GM21825 (cell line): ENCODE results near the gene ACTMAP.
A peak's percentile ranks its signal among the peaks of the same experiment; 100 is the strongest.
"Not testable (repeated sequence)": the region's sequence is repeated elsewhere in the genome, so short reads cannot be mapped to it uniquely, and the experiment has no call there.

Experiments
- ATAC-seq: cut with Tn5 transposase; IDR thresholded peaks from one replicate; pipeline ENCODE4 v1.9.1; 2021; ENCODE audit warnings: mild to moderate bottlenecking, moderate library complexity; ENCODE audit not compliant: unreplicated experiment

Gene ACTMAP, protein sequence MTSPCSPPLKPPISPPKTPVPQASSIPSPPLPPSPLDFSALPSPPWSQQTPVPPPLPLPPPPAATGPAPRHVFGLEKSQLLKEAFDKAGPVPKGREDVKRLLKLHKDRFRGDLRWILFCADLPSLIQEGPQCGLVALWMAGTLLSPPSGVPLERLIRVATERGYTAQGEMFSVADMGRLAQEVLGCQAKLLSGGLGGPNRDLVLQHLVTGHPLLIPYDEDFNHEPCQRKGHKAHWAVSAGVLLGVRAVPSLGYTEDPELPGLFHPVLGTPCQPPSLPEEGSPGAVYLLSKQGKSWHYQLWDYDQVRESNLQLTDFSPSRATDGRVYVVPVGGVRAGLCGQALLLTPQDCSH

DNA sequence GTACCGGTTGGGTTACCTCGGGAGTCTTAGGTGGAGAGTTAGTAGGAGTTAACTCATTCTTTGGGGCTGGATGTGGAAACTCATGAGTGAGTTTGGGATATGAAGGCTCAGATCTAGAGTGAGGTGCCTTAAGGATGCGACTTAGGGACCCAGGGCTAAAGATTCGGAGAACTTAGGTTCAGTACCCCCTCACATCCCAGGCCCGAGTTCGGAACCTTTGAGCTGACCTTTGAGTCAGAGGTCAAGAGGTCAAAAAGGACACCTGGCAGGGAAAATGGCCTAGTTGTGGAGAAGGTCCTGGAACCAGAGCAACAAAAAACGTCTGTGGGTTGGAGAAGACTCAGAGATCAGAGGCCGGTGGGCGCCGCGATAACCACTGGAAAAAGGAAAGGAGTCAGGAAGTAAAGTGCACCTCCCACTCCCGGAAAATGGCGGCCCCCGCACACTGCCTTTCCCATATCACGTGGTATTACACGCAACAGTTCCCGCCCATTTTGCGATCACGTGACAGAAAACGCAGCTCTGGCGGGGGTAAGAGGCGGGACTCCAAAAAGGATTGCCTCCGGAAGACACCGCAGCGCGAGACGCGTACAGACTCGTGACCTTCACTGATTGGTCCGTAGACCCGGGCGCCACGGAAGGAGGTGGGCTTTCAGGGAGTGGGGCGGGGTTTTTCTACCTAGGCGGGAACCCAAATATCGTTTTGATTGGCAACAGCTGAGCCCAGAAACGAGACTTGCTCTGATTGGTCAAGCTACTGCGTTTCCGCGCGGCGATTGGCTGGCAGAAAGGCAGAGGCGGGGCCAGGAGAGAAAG lies at the start of gene ACTMAP:
Gene ACTMAP, minus strand, starts transcription at position 420 of the 816 bp plus-strand sequence. CDS start 674 bp downstream, outside the sequence.
- peak; percentile 79 for ATAC-seq

DNA sequence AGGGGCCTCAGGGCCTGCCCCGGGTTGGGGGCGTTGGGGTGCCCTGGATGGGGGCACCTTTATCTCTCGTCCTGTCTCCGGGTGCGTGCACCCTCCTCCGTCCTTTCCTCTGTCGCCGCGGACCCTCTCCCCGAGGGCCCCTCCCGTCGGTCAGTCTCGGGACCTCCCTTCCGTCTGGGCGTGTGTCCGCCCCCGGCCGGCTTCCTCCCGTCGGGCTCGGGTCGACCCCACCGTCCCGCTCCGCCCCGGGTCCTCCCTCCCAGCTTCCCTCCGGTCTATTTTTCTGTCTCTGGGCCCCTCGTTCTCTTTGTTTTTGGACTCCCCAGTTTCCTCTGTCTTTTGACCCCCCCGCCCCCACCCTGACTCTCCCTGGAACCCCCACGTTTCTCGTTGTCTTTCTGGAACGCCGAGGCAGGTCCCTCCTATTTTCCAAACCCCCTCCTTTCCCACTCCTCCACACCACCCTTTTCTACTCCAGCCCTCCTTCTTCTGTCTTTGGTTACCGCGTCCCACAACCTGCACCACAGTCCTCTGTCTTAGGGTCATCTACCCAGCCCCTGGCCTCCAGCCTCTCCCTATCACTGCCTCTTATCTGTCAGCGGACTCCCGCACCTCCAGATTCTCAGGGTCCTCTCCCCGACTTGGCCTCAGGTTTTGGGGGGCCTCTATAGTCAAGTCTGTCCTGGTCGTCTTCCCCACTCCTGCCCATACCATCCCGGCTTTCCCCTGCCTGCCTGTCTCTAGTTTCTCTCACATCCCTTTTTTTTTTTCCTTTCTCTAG lies 49.5 kb upstream of the ACTMAP start:
- no peak for ATAC-seq

DNA sequence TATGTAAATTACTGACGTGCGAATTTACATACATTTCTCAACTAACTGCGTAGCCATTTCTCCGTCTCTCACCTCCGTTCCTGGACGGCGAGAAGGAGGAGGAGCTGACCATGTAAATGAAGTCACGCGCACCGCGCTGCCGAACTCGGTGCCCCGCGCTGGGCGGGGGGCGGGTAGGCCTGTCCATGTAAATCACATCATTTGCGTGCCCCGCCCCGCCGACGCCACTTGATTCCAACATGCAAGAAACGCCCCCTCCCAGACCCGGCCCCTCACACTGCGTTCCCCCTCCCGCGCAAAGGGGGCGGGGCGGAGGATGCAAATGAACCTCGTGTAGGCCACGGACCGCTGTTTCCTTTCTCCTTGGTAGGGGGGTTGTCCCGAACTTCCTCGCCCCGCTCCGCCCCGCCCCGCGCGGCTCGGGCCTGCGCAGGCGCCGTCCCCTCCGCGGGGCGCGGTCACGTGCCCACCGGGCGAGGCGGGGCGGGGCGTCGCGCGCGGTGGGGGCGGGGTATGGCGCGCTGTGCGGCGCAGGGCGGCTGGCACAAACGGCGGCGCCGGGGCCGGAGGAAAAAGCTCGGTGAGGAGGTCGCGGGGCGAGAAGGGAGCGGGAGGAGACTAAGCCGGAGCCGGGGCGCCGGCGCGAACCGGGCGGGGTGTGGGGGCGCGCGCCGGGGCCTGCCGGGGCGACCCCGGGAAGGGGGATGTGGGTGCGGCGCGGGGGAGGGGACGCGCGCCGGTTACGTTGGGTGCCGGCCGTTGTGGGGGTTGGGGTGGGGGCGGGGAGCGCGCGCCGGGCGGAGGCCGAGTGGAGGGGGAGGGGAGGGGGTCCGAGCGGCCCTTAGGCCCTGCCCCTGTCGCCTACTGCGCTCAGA lies 48.6 kb upstream of the ACTMAP start, which contains the start of gene EGLN2:
Gene EGLN2, plus strand, starts transcription at position 509 of the 875 bp plus-strand sequence. CDS start 1,382 bp downstream, outside the sequence.
- ATAC-seq: peak; percentile 65

DNA sequence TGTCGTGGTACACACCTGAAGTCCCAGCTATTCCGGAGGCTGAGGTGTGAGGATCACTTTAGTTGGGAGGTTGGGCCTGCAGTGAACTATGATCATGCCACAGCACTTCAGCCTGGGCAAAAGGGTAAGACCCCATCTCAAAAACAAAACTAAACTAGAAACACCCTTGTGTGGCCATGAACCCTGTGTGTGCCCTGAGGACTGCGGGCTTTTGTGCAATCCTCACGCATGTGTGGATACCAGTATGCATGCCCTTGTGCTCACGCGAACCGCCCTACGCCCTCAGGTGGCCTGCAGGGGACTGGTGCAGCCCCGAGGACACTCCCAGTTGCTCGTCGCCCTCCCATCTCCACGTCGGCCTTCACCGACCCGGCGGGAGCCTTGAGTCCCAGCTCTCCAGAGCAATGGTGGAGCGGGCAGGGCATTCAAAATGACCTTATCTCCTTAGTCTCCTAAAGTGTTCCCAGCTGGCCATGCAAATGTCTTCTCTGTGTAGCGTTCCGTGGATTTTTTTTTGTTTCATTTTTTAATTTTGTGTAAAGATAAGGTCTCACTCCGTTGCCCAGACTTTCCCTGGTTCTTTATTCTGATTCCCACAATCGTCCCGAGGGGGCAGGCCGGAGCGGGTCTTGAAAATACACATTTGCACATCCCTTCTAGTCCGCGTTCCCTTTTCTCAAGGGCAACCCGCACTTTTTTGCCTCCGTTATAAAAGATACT lies 47.8 kb upstream of the ACTMAP start:
- peak; percentile 29 for ATAC-seq

DNA sequence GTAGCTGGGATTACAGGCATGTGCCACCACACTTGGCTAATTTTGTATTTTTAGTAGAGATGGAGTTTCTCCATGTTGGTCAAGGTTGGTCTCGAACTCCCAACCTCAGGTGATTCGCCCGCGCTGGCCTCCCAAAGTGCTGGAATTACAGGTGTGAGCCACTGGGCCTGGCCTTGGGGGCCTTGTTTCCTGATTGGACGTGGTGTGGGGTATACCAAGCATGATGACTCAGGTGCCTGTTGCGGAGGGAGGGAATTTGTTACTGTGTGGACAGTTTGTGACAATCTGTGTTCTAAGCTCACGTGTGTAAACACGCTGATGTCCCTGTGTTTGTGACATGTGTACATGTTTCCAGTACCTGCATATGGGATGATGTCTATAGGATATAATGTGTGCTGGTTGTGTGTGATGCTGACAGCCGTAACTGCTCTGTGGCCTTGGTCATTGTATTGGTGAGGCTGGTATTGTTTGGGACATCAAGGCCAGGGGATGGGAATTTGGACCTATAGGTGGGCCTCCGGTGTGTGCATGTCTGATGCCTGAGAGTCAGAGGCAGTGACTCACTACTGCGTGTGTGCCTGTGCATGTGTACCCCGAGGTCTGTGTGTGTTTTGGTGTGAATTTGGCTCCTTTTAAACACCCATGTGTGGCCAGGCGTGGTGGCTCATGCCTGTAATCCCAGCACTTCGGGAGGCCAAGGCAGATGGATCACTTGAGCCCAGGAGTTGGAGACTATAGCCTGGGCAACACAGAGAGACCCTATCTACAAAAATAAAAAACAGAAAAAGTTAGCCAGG lies 47.1 kb upstream of the ACTMAP start:
- no peak for ATAC-seq

DNA sequence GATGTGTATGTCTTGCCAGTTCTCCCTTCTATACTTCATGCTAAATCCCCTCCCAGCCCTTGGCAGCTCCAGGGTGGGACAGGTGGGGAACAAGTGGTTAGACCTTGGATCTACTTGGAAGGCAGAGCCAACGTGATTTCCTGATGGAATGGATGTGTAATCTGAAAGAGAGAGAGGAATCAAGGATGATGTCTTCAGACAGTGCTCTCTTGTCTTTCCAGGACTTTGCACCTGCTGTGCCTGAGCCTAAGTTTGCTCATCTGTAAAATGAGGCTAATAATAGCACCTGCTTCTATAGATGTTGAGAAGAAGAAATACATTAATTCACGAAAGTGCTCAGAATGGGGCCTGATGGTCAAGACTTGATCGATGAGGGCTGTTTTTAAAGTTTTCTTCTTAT lies 41.7 kb upstream of the ACTMAP start:
- no peak for ATAC-seq

DNA sequence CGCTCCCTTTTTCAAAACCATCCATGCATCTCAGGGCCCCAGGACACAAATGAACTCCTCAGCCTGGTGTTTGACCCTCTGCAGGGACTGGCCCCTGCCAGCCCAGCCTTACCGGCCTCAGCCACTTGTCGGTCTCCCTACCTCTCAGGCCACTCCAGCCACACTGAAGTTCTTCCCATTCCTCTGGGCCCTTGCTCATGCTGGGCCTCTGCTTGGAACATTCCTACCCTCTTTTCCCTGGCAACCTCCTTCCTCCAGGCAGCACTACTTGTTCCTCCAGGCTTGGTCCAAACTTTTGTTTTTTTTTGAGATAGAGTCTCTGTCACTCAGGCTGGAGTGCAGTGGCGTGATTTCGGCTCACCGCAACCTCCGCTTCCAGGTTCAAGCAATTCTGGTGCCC lies 41.1 kb upstream of the ACTMAP start:
- no peak for ATAC-seq

DNA sequence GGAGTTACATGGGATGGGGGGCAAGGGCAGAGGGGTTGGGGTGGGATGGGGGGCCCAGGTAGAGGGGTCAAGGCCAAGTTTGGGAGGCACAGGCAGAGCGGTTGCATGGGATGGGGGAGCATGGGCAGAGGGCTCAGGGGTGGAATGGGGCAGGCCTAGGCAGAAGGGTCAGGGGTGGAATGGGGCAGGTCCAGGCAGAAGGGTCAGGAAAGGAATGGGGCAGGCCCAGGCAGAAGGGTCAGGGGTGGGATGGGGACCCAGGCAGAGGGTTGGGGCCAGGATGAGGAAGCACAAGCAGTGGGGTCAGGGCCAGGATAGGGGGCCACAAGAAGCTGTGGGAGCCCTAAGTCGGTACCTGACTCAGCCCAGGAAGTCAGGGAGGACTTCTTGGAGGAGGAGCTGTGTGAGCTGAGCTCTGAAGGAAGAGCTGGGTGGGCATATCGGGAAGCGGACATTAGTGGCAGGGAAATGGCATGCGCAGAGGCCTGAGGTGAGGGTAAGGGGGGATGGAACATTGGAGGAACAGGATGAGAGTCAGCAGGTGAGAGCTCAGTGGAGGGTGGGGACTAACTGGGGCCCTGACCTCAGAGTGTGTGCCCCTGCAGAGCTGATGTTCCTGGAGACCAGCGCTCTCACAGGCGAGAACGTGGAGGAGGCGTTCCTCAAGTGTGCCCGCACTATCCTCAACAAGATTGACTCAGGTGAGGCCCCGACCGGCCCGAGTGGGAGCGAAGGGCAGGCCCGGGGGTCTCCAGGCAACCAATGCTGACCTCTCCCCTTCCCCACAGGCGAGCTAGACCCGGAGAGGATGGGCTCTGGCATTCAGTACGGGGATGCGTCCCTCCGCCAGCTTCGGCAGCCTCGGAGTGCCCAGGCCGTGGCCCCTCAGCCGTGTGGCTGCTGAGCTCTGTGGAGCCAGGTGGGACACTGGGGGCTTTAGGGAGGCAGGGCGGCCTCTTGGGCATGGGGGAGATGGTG lies 36.1 kb upstream of the ACTMAP start:
- no peak for ATAC-seq

DNA sequence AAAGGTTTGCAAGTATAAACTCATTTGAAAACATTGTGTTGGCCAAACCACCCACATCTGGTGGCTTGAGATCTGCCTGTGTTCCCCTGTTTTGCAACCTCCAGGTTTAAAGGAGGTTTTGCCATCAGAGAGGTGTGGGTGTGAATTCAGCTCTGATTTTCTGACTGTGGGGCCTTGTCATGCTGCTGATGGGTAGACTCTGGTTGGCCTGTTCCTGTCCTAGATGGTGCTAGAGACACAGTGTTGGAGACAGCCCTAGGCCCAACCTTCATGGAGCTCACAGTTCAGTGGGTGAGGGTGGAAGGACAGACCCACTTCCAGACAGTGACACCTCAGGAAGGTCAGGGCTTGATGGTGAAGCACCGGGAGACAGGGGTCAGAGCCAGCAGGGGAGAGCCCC lies 35.2 kb upstream of the ACTMAP start:
- no peak for ATAC-seq

DNA sequence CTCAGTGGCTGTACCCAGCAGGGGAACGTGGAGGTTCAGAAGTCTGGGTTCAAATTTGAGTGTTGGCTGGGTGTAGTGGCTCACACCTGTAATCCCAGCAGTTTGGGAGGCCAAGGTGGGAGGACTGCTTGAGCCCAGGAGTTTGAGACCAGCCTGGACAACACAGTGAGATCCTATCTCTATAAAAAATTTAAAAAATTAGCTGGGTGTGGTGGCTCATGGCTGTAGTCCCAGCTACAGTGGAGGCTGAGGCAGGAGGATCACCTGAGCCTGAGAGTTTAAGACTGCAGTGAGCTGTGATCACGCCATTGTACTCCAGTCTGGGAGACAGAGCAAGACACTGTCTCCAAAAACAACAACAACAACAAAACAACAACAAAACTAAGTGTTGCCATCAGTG lies 33.9 kb upstream of the ACTMAP start:
- not testable (repeated sequence) for ATAC-seq

DNA sequence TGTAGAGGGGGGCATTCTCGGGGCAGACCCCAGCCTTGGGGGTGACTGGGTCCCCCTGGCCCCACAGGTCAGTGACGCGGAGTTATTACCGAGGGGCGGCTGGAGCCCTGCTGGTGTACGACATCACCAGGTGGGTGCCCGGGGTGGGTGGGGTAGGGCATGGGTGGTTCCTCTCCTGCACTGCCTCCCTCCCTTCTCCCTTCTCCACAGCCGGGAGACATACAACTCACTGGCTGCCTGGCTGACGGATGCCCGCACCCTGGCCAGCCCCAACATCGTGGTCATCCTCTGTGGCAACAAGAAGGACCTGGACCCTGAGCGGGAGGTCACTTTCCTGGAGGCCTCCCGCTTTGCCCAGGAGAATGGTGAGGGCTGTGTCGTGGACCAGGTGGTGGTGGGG lies 33.4 kb upstream of the ACTMAP start:
- ATAC-seq: no peak

DNA sequence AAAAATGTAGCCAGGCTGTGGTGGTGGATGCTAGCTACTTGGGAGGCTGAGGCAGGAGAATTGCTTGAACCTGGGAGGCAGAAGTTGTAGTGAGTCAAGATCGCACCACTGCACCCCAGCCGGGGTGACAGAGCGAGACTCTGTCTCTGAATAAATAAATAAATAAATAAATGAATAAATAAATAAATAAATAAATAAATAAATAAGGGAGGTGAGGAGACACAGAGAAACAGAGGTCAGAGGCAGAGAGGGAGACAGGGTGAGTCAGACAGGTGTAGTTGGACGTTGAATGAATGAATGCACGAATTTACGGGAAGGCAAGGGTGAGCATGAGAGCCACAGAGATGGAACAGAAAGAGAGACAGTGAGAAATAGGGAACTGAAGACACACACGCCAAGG lies 30.9 kb upstream of the ACTMAP start:
- ATAC-seq: no peak

DNA sequence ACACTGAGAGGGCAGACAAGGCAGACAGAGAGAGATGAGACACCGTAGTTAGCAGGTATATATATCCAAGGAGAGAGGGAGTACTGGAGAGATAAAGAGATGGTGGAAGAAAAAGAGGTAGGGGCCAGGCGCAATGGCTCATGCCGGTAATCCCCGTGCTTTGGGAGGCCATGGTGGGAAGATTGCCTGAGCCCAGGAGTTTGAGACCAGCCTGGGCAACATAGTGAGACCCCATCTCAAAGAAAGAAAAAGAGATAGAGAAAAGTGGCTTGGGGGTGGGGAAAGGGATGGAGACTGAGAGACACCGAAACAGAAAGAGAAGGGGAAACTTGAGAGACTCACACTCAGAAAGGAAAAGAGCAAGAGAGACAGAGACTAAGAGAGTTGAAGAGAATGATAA lies 30.3 kb upstream of the ACTMAP start:
- ATAC-seq: no peak

DNA sequence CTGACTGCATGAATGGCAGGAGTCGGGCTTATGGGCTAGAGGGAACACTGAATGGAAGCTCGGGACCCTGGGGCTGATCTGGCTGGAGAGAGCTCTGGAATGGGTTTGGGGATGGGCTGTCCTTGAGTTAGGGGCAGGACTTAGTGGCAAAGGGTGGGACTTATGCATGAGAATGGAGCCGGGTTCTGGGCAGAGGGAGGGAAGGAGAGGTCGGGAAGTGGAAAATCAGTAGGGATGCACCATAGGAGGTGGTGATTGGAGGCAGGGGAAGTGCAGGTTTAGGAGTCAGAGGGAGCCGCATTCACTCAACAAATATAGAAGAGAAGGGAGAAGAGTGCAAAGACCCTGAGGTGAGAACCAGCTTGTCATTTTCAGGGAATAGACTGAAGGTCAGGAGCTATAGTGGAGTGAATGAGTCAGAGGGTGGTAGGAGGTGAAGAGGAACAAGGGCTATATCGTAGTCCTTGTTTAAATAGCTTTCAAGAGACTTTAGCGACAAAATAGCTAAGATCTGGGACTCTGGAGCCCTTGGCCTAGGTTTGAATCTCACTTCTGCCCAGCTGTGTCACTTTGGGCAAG lies 28.5 kb upstream of the ACTMAP start:
- no peak for ATAC-seq

DNA sequence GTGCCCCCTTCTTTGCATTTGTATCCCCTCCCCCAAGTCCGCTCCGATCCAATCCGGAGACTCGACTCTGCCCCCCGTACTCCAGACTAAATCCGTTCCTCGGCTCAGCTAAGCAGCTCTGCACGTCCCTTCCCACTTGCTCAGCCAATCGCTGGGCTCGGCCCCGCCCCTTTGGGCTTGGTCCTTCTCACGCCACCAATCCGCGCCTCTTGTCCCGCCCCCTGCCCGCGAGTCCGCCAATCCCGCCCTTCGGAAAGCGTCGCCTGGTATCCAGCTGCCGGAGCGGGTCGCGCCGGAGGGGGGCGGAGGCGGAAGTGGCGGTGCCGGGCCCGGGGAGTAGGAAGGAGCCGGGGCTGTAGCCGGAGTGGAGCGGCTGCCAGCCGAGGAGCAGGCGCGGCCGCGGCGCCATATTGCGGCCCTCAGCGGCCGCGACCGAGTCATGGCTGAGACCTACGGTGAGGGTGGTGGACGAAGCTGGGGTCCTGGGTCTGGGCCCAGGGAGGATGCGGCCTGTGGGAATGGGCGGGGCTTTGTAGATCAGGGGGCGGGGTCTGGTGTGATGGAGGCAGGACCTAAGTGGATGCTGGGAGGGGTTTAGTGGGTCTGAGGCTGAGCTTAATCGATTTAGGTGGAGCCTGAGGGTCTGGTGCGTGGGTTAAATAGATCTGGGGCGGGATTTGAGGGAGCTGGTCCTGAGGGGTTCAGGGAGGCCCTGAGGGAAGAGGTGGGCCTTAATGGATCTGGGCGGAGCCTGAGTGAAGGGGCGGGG lies 27.8 kb upstream of the ACTMAP start, which contains the start of gene RAB4B:
Gene RAB4B, plus strand, starts transcription at position 311 of the 769 bp plus-strand sequence. Its CDS starts 129 bp downstream, at position 440.
- ATAC-seq: peak; percentile 55

DNA sequence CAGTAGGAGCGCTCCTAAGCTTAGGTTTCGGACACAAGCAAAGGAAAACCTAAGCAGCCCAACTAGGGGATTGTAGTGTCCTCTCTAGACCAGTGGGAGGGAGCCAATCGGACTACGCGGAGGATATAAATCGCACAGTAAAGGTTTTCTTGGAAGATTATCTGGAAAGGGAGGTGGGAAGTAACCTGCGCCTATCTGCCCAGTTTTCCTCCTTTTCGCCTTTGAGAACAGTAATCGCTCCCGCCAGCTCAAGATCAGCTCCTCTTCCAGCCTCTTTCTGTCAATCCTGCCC lies 27.3 kb upstream of the ACTMAP start:
- ATAC-seq: no peak
